GM12872 (cell line): Measurements from ENCODE around the gene CHST15.

Experiments
- TF ChIP-seq, protein P1 (sequence below): IDR thresholded peaks from 3 replicates; pipeline ENCODE4 v1.5.1; 2011; ENCODE audit warnings: low read depth, mild to moderate bottlenecking, low read length, moderate library complexity; ENCODE audit not compliant: insufficient read depth

CHST15 gene

DNA sequence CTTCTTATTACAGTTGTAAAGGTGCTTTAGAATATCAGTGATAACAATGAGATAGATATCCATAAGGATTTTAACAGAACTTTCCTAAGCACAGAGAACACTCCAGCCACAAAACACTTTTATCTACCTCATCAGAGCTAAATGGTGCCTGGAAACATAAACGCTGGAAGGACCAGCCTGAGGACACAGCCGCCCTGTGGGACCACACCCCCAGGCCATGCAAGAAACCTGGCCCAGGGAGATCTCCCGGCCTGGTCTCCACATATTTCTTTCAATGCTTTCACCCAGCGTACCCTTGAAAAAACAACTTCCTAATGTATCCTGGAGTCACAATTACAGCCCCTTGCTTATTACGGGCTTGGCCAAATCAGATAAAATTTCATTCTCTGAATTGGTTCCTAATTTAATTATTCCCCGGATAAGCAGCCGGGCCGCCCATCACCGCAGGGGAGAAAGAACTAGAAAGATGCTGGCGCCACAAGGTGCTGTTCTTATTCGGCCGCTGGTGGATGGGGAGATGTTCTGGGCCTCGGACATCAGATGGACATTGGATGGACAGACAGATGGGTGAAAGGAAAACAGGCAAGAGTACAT, 11.8 kb downstream of the CHST15 start:
- TF ChIP-seq, protein P1, sequence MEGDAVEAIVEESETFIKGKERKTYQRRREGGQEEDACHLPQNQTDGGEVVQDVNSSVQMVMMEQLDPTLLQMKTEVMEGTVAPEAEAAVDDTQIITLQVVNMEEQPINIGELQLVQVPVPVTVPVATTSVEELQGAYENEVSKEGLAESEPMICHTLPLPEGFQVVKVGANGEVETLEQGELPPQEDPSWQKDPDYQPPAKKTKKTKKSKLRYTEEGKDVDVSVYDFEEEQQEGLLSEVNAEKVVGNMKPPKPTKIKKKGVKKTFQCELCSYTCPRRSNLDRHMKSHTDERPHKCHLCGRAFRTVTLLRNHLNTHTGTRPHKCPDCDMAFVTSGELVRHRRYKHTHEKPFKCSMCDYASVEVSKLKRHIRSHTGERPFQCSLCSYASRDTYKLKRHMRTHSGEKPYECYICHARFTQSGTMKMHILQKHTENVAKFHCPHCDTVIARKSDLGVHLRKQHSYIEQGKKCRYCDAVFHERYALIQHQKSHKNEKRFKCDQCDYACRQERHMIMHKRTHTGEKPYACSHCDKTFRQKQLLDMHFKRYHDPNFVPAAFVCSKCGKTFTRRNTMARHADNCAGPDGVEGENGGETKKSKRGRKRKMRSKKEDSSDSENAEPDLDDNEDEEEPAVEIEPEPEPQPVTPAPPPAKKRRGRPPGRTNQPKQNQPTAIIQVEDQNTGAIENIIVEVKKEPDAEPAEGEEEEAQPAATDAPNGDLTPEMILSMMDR, result no peak

DNA sequence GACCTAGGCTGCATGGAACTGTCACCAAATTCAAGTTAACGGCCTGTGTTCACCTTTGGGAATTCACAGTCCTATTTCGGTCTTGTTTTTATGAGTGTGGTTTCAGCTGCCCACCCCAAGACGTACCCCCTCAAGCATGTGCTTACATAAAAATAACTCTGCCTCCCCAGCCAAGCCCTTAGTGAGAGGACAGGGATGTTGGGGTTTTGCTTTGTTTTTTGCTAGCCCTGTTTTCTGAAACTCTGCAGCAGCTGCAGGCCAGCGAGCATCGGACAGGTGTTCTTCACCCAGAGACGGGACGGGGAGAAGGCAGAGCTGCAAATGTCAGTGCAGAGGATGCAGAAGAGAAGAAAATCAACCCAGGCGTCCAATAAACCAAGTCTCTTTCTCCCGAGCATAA, 13.5 kb downstream of the CHST15 start:
- TF ChIP-seq, protein P1, result no peak

DNA sequence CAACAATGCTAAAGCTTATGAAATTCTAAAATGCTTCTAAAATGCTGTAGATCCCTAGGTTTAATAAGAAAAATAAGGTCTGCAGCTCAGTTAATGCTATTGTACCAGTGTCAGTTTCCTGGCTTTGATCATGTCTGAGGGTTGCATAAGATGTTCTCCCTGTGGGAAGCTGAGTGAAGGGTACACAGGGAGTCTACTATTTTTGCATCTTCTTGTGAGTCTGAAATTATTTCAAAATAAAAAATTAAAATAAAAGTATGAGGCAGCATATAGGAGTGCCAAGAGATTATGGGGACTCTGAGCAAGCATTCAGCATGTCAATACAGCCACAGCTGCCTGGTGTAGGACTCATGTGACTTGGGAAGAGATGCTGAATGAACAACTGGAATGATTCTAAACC, 14.7 kb downstream of the CHST15 start:
- TF ChIP-seq, protein P1, result no peak

DNA sequence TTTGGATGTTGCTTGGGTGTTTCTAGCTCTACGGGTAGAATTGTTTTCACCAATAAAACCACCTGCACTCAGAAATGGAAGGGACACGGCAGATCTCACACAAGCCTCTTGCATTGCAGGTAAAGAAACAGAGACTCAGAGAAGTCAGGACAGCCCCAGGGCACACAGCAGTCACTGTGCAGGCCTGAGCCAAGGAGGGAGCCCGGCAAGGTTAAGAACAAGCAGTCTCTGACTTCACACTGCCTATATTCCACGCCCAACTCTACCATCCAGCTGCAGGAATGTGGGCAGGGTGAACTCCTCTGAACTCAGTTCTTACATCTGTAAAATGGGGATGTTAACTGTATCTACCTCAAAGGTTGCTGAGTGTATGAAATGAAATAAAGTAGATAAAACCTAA, 15.4 kb downstream of the CHST15 start:
- TF ChIP-seq, protein P1, result no peak

DNA sequence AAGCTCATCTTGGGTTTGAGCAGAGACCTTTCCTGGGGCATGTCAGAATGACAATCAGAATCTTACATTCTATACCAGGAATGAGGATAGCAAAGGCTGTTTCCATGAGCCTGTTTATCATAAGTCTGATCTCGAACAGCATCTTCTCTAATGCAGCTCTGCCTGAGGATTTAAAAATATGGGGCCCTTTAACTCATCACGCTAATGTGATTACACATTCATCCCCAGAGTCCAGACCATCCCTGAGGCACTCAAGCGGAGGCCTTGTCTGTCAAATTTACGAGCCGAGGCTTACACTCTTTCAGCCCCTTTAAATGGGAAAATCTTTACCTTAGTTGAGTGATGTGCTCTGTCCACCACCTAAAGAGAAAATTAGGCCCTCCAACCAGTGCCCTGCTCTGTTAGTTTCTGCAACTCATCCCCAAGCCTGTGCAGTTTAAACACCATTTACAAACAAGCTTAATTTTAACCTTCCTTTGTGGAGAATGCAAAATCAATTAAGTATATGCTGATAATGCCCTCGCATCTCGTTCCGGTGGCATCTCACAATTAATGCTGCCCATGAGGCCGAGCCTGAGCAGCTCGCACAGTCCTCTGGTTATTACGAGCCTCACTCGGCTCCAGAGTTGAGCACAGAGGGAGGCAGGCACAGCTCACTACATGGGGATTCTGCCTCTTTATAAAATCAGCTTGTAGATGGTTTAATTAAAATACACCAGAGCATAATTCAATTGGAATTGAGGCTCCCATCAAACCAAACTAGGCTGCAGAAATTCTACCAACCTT, 16.0 kb downstream of the CHST15 start:
- TF ChIP-seq, protein P1, result no peak

DNA sequence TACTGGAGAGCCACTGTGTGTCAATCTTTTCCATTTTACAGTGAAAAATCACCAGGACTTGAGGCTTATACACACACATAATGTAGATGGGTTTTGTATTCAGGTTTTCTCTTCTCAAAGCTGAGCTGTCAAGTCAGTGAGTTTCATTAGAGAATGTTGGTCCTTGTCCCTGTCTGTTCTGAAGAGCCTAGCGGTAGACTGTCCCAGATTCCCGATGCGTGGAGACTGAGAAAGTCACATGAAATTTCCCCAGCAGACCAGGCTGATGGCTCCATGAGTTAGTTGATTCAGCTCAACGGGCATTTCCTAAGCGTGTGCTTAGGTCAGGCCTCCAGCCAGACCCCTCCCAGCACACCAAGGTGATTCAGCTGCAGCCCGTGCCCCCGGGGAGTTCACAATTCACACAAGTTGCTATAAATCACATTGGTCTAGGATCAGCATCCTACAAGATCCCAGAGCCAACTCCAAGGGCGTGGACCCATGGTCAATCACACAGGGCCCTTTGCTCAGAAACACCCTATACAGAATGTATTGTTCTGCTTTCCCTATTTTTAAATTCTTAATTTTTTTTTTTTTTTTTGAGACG, 17.2 kb downstream of the CHST15 start:
- TF ChIP-seq, protein P1, result no peak

DNA sequence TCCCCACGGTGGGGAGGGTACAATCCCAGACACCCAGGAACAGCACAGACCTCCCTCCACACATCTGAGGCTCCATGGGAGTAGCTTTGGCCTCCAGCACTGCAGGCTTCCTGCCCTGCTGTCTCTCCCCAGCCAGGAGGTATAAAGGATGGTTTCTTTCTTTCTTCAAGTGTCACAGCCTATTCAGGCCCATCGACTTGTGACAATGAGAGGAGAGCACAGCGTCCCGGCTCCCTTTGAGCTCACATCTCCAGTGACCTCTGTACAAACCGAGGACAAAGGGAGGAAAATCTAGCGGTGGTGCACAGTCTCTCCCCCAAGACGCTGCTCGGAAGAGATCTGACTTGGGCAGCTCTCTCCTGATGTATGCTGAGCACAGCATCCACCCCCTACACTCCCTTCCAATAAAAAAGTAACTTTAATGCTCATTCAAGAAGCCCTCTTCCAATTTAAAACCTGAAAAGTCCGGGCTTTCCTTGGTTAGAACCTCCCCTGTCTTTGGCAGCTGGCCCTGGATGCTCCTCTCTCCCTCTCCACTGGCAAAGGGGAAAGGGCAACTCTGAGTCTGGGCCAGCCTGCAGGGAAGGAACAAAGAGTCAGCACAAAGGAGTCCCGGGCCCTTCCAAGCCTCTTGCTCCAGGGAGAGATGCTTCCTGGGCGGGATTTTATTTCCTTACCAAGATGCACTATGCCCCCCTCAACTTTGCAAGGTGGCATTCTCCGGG, 18.0 kb downstream of the CHST15 start:
- TF ChIP-seq, protein P1, result no peak
